ENCODE measurements around the gene FBXL17.
A peak's percentile ranks its signal among the peaks of the same experiment; 100 is the strongest.

The FBXL17 gene

DNA sequence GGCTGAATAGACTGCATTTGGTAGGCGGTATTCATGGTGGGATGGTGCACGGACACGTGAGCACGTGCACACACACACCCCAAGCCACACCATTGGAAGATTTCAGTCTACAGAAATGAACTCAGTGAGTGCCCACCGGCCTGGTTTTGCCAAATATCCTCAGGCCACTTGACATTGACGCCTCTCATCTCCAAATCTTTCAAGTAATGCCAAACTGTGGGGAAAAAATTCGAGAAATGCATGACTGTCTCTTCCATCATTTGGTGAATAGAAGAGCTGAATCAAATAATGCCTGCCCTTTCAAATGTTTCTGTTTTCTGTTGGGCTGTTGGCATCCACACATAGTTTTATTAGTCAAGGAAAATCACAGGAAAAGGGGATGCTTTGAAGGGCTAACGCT, 528.9 kb downstream of the FBXL17 start:
- H3K27me3 ChIP-seq (ENCODE audit: control insufficient read depth, insufficient read depth, low read length) = no peaks in the 10 kb centered on the region
- H3K9me3 ChIP-seq (ENCODE audit: control insufficient read depth, insufficient read depth, low read depth, low read length) = no peaks in the 10 kb centered on the region
- no peaks in the 10 kb centered on the region for H3K4me1 ChIP-seq (ENCODE audit: control insufficient read depth, insufficient read depth, low read length)
- H3K36me3 ChIP-seq (ENCODE audit: control insufficient read depth, insufficient read depth, low read length) = no peaks in the 10 kb centered on the region
- H3K4me3 ChIP-seq (ENCODE audit: low read depth, low read length) = no peak overlapping the region
- H3K9ac ChIP-seq (ENCODE audit: low read length) = no peak overlapping the region
- H3K27ac ChIP-seq (ENCODE audit: low read depth, low read length) = no peak overlapping the region

DNA sequence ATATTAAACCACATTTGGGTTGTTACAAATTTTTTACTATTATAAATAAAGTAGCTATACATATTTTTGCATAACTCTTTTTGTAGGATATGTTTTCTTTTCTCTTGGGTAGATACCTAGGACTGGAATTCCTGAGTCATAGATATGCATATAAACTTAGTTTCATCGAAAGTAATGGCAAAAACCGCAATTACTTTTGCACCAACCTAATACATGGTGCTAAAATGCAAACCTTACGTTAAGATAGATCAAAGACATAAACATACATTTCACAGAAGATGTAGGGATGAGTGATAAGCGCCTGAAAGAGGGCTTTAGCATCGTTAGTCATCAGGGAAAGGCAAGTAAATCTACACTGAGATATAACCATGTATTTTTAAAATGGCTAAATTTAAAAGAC, 532.8 kb downstream of the FBXL17 start:
- H3K4me1 ChIP-seq (ENCODE audit: control insufficient read depth, insufficient read depth, low read length) = no peaks in the 10 kb centered on the region; the same call in 1 of the 2 replicates
- H3K36me3 ChIP-seq (ENCODE audit: control insufficient read depth, insufficient read depth, low read length) = no peaks in the 10 kb centered on the region
- H3K27me3 ChIP-seq (ENCODE audit: control insufficient read depth, insufficient read depth, low read length) = no peaks in the 10 kb centered on the region
- H3K9me3 ChIP-seq (ENCODE audit: control insufficient read depth, insufficient read depth, low read depth, low read length) = no peaks in the 10 kb centered on the region
- H3K9ac ChIP-seq (ENCODE audit: low read length) = no peak overlapping the region
- no peak overlapping the region for H3K4me3 ChIP-seq (ENCODE audit: low read depth, low read length)
- H3K27ac ChIP-seq (ENCODE audit: low read depth, low read length) = no peak overlapping the region

DNA sequence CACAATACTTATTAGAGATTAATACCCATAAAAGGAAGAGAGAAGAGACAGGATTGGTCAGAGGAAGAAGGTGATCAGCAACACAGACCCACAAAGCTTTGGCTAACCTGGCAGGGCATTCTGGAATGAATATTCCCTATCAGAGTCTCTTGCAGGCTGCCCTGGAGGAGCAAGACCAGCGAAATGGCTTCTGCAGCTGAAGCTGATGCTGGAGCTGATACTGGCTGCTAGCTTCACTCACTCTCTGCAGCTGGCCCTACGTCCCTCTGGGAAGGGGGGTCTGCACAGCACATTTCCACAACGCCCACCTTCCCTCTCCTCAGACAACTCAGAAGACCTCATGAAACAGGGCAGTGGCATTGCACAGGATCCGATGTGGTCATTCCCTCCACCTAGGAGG, 541.3 kb downstream of the FBXL17 start:
- no peak overlapping the region for H3K27ac ChIP-seq (ENCODE audit: low read depth, low read length)
- H3K9me3 ChIP-seq (ENCODE audit: control insufficient read depth, insufficient read depth, low read depth, low read length) = no peaks in the 10 kb centered on the region
- no peaks in the 10 kb centered on the region for H3K36me3 ChIP-seq (ENCODE audit: control insufficient read depth, insufficient read depth, low read length)
- H3K4me3 ChIP-seq (ENCODE audit: low read depth, low read length) = no peak overlapping the region
- no peaks in the 10 kb centered on the region for H3K27me3 ChIP-seq (ENCODE audit: control insufficient read depth, insufficient read depth, low read length)
- peaks cover 4% of the 10 kb centered on the region; the same call in 1 of the 2 replicates for H3K4me1 ChIP-seq (ENCODE audit: control insufficient read depth, insufficient read depth, low read length)
- no peak overlapping the region for H3K9ac ChIP-seq (ENCODE audit: low read length)

DNA sequence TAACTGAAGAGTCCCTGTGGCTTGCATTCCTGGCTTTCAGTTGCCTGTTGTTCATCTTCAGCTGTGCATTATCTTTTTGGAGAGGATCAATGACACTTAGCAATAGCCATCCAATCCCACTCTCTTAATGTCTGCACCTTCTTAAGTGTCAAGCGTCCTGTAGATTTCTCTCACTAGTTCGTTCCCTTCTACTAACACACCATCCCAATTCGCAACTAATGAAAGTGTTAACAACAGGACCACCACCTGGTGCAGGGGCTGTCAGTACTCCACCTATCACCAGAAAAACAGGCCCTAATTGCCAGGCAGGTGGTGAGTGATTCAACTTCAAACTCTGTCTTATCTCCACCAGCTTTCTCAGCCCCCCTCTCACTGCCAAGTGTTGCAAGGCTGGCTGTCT, 541.7 kb downstream of the FBXL17 start:
- no peak overlapping the region for H3K4me3 ChIP-seq (ENCODE audit: low read depth, low read length)
- H3K27ac ChIP-seq (ENCODE audit: low read depth, low read length) = no peak overlapping the region
- no peak overlapping the region for H3K9ac ChIP-seq (ENCODE audit: low read length)
- H3K4me1 ChIP-seq (ENCODE audit: control insufficient read depth, insufficient read depth, low read length) = peaks cover 4% of the 10 kb centered on the region; the same call in 1 of the 2 replicates
- no peaks in the 10 kb centered on the region for H3K9me3 ChIP-seq (ENCODE audit: control insufficient read depth, insufficient read depth, low read depth, low read length)
- no peaks in the 10 kb centered on the region for H3K36me3 ChIP-seq (ENCODE audit: control insufficient read depth, insufficient read depth, low read length)
- no peaks in the 10 kb centered on the region for H3K27me3 ChIP-seq (ENCODE audit: control insufficient read depth, insufficient read depth, low read length)

DNA sequence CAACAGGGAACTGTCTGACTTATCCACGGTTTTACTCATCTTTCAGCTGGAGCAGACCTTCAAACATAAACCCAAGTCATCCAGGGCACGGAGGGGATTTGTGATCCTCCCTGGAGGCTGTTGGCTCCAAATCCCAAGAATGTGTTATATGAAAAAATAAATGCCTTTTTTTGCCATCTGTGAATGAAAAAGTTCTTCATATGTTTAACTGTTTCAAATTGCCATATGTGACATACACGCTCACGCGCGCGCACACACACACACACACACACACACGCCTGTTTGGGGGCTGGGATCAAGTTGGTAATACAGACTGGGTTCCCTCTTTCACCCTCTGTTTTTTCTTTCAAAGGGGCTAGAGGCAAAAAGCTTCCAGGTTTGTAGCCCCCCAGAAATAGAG, 546.8 kb downstream of the FBXL17 start:
- no peaks in the 10 kb centered on the region for H3K27me3 ChIP-seq (ENCODE audit: control insufficient read depth, insufficient read depth, low read length)
- peaks cover 11% of the 10 kb centered on the region; the same call in 1 of the 2 replicates for H3K4me1 ChIP-seq (ENCODE audit: control insufficient read depth, insufficient read depth, low read length)
- no peak overlapping the region for H3K9ac ChIP-seq (ENCODE audit: low read length)
- no peaks in the 10 kb centered on the region for H3K36me3 ChIP-seq (ENCODE audit: control insufficient read depth, insufficient read depth, low read length)
- no peak overlapping the region for H3K27ac ChIP-seq (ENCODE audit: low read depth, low read length)
- H3K4me3 ChIP-seq (ENCODE audit: low read depth, low read length) = no peak overlapping the region
- H3K9me3 ChIP-seq (ENCODE audit: control insufficient read depth, insufficient read depth, low read depth, low read length) = no peaks in the 10 kb centered on the region

DNA sequence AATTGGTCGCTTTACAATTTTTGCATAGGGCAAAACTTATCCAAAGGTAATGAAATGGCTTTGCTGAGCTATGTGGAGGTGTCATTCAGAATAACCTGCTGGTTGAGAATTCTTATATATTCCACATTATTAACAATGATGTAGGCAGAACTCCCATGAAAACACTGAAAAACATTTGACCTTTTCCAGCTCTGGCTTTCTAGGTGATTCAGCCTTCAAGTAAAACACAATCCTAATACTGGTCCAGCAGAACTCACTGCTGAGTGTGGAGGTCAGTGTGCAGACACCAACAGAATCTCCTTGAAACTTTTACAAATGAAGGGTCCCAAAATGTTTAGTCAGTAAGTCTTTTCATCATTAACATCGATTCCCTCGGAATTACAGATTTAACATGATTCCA, 549.2 kb downstream of the FBXL17 start:
- Histone ChIP-seq H3K27ac (ENCODE audit: low read depth, low read length) (no peak overlapping the region), H3K4me1 (ENCODE audit: control insufficient read depth, insufficient read depth, low read length) (peaks cover 11% of the 10 kb centered on the region; the same call in 1 of the 2 replicates), H3K4me3 (ENCODE audit: low read depth, low read length) (no peak overlapping the region), H3K27me3 (ENCODE audit: control insufficient read depth, insufficient read depth, low read length) (no peaks in the 10 kb centered on the region), H3K36me3 (ENCODE audit: control insufficient read depth, insufficient read depth, low read length) (no peaks in the 10 kb centered on the region), H3K9ac (ENCODE audit: low read length) (no peak overlapping the region), H3K9me3 (ENCODE audit: control insufficient read depth, insufficient read depth, low read depth, low read length) (no peaks in the 10 kb centered on the region)

DNA sequence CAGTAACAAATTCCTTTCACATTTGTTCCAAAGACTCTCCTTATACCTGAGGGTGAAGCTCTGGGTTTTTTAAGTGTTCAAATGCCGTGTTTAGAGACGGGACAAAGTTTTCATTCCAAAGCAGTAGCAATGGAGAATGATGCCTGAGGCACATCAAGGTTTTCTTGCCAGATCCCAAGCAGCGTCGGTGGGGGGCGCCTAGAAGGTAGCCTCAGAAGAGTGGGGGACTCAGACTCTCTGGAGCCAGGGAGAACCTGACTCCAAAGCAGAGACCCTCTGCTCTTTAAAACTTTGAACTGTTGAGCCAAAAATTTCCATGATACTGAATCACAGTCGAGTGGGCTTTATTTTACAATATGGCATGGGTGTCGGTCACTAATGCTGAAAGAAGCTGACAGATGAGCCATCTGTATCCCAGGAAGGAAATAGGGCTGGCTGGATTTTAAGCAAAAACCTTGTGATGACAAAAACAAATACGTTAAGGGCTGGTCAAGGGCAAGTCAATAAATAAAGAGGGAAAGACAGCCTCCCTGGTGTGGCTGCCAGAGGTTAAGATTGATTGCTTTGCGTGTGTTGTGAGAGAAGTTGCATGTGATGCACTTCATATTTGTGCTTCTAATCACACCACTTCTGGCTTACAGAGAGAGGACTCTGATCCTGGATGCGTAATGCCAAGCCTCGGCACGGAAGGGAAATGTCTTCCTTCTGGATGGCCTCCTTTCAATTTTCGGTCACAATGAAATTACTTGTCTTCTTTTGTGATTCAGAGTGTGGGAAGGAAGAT, 550.1 kb downstream of the FBXL17 start:
- Histone ChIP-seq H3K9ac (ENCODE audit: low read length) (no peak overlapping the region), H3K27ac (ENCODE audit: low read depth, low read length) (no peak overlapping the region), H3K4me1 (ENCODE audit: control insufficient read depth, insufficient read depth, low read length) (peaks cover 11% of the 10 kb centered on the region; the same call in 1 of the 2 replicates), H3K36me3 (ENCODE audit: control insufficient read depth, insufficient read depth, low read length) (no peaks in the 10 kb centered on the region), H3K4me3 (ENCODE audit: low read depth, low read length) (no peak overlapping the region), H3K9me3 (ENCODE audit: control insufficient read depth, insufficient read depth, low read depth, low read length) (no peaks in the 10 kb centered on the region), H3K27me3 (ENCODE audit: control insufficient read depth, insufficient read depth, low read length) (no peaks in the 10 kb centered on the region)

DNA sequence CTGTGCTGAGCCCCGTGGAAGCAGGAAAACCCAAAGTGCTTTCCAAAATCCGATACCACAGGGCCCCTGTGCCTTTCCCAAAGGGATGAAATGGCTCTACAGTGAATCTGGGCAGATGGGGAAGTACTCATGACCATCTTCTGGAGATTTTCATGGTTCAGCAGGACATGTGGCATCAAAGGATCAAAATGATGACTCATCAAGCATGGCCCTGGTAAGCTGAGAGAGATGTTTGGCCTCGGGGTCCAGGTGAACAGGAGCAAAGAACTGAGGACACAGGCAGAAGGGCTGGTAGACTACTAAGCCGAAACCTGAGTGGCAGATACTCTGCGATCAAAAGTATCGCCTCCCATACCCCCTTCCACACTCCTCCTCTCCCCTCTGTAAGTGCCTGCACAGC, 551.1 kb downstream of the FBXL17 start:
- H3K4me1 ChIP-seq (ENCODE audit: control insufficient read depth, insufficient read depth, low read length) = peaks cover 19% of the 10 kb centered on the region
- no peaks in the 10 kb centered on the region for H3K27me3 ChIP-seq (ENCODE audit: control insufficient read depth, insufficient read depth, low read length)
- H3K4me3 ChIP-seq (ENCODE audit: low read depth, low read length) = no peak overlapping the region
- H3K9me3 ChIP-seq (ENCODE audit: control insufficient read depth, insufficient read depth, low read depth, low read length) = no peaks in the 10 kb centered on the region
- no peaks in the 10 kb centered on the region for H3K36me3 ChIP-seq (ENCODE audit: control insufficient read depth, insufficient read depth, low read length)
- H3K9ac ChIP-seq (ENCODE audit: low read length) = no peak overlapping the region
- H3K27ac ChIP-seq (ENCODE audit: low read depth, low read length) = no peak overlapping the region

DNA sequence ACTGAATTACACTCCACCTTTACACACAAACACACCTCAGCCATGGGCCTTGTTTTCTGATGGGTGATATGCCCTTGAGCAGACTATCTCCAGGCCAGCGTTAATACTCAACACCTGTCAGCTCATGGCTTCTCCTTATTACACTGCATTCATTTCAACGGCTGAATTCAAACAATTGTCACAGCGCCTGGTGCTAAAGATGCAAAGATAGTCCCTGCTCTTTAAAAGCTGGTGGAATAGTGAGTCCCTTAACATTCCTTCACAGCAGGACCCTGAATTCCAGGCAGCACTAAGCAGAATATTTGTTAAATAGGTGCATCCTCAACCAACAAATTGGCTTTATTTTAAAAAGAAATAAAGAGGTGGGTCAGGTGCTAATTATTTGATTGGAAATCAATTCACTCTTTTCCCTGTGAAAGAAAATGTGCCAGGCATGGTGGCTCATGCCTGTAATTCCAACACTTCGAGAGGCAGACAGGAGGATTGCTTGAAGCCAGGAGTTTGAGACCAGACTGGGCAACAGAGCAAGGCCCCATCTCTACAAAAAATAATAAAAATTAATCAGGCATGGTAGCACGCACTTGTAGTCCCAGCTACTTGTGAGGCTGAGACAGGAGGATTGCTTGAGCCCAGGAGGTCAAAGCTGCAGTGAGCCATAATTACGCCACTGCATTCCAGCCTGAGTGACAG, 555.4 kb downstream of the FBXL17 start:
- no peaks in the 10 kb centered on the region for H3K36me3 ChIP-seq (ENCODE audit: control insufficient read depth, insufficient read depth, low read length)
- H3K27ac ChIP-seq (ENCODE audit: low read depth, low read length) = 0 out of 2 replicates have a peak overlapping the region, but pooled peaks have one; percentile 2
- H3K4me1 ChIP-seq (ENCODE audit: control insufficient read depth, insufficient read depth, low read length) = peaks cover 20% of the 10 kb centered on the region
- H3K9ac ChIP-seq (ENCODE audit: low read length) = no peak overlapping the region
- no peaks in the 10 kb centered on the region; the same call in 1 of the 2 replicates for H3K9me3 ChIP-seq (ENCODE audit: control insufficient read depth, insufficient read depth, low read depth, low read length)
- no peak overlapping the region for H3K4me3 ChIP-seq (ENCODE audit: low read depth, low read length)
- no peaks in the 10 kb centered on the region for H3K27me3 ChIP-seq (ENCODE audit: control insufficient read depth, insufficient read depth, low read length)

DNA sequence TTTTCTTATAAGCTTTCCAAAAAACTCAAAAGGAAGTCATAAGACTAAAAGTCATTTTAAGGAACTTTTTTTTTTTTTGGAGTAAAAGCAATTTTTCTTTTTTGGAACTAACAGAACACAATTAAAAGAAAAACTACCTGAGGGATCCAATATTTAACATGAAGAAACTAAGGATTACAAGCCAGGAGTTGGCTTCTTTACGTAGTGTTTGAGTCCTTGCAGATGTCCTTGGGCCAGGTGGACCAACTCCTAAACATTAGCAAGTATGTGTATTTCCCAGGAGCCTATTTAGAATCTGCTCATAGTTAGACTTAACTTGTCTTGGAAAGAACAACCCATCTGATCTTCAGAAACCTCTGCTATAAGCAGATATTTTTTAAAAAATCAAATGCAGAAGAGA, 557.1 kb downstream of the FBXL17 start:
- Histone ChIP-seq H3K9ac (ENCODE audit: low read length) (no peak overlapping the region), H3K4me3 (ENCODE audit: low read depth, low read length) (no peak overlapping the region), H3K4me1 (ENCODE audit: control insufficient read depth, insufficient read depth, low read length) (peaks cover 17% of the 10 kb centered on the region), H3K27ac (ENCODE audit: low read depth, low read length) (no peak overlapping the region), H3K36me3 (ENCODE audit: control insufficient read depth, insufficient read depth, low read length) (no peaks in the 10 kb centered on the region), H3K9me3 (ENCODE audit: control insufficient read depth, insufficient read depth, low read depth, low read length) (no peaks in the 10 kb centered on the region; the same call in 1 of the 2 replicates), H3K27me3 (ENCODE audit: control insufficient read depth, insufficient read depth, low read length) (no peaks in the 10 kb centered on the region)

DNA sequence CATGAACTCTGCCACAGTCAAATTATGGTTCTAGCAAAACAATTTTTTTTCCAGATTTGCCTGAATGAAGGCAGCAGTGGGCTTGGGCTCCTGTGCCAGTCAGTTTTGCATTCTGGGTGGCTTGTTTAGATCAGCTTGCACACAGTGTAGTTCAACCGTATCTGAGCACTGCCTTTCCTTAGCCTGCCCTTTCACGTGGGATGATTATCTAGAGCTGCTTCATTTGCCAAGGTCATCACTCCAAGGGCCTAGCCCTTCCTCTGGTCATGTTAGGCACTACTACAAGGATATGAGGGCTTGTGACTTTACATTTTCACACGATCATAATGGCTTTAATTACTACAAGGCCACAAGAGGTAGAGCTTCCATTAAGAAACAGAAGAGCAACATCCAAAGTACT, 560.6 kb downstream of the FBXL17 start:
- Histone ChIP-seq H3K9ac (ENCODE audit: low read length) (no peak overlapping the region), H3K9me3 (ENCODE audit: control insufficient read depth, insufficient read depth, low read depth, low read length) (no peaks in the 10 kb centered on the region; the same call in 1 of the 2 replicates), H3K36me3 (ENCODE audit: control insufficient read depth, insufficient read depth, low read length) (no peaks in the 10 kb centered on the region), H3K27me3 (ENCODE audit: control insufficient read depth, insufficient read depth, low read length) (no peaks in the 10 kb centered on the region), H3K4me1 (ENCODE audit: control insufficient read depth, insufficient read depth, low read length) (peaks cover 22% of the 10 kb centered on the region), H3K27ac (ENCODE audit: low read depth, low read length) (no peak overlapping the region), H3K4me3 (ENCODE audit: low read depth, low read length) (no peak overlapping the region)
